HCT116 (cell line): ENCODE measurements around the gene THRB.

ENCODE experiments used
- ATF3 ChIP-seq: IDR thresholded peaks from 2 replicates; pipeline ENCODE4 v1.6.1; 2012
- CBX3 ChIP-seq: IDR thresholded peaks from 2 replicates; pipeline ENCODE4 v1.6.1; 2012; ENCODE audit warnings: low read depth
- CTCF ChIP-seq, 3 experiments: fragments of 200-600 bp in 1 of 3; sonication (generic) in 1 of 3; IDR thresholded peaks in 2 of 3; conservative IDR thresholded peaks in 1 of 3; 2 replicates each; pipeline ENCODE4 v1.5.1; 2012 to 2017; ENCODE audit warnings: low read depth in 2 of 3, low read length in 2 of 3, antibody characterized with exemption in 1 of 3, borderline replicate concordance in 1 of 3, control low read depth in 1 of 3, mild to moderate bottlenecking in 1 of 3, mixed read lengths in 1 of 3, mixed run types in 1 of 3, moderate library complexity in 1 of 3; ENCODE audit not compliant: insufficient read depth in 1 of 3
- EGR1 ChIP-seq: IDR thresholded peaks from 2 replicates; pipeline ENCODE4 v1.6.1; 2012; ENCODE audit warnings: low read depth
- EZH2 ChIP-seq: fragments of 200-600 bp; sonication (generic); IDR thresholded peaks from 2 replicates; pipeline ENCODE4 v1.6.1; 2017; ENCODE audit warnings: antibody characterized with exemption, mixed run types
- EZH2phosphoT487 ChIP-seq: fragments of 200-600 bp; IDR thresholded peaks from 2 replicates; pipeline ENCODE4 v1.6.1; 2018; ENCODE audit warnings: antibody characterized with exemption, borderline replicate concordance
- JUND ChIP-seq: IDR thresholded peaks from 2 replicates; pipeline ENCODE4 v1.6.1; 2012
- MAX ChIP-seq: IDR thresholded peaks from 2 replicates; pipeline ENCODE4 v1.6.1; 2012
- POLR2A ChIP-seq: IDR thresholded peaks from 2 replicates; pipeline ENCODE4 v1.7.0; 2011; ENCODE audit warnings: borderline replicate concordance; ENCODE audit not compliant: insufficient read depth, insufficient read length; ENCODE audit errors: extremely low read depth
- REST ChIP-seq: IDR thresholded peaks from 2 replicates; pipeline ENCODE4 v1.6.1; 2012; ENCODE audit warnings: low read depth
- TCF7L2 ChIP-seq: IDR thresholded peaks from 2 replicates; pipeline ENCODE4 v1.7.0; 2011; ENCODE audit warnings: borderline replicate concordance, inconsistent platforms; ENCODE audit not compliant: insufficient read depth, insufficient read length; ENCODE audit errors: extremely low read depth
- YY1 ChIP-seq: IDR thresholded peaks from 2 replicates; pipeline ENCODE4 v1.6.1; 2011; ENCODE audit warnings: low read length, low read depth, moderate library complexity, mild to moderate bottlenecking; ENCODE audit not compliant: insufficient replicate concordance; ENCODE audit errors: extremely low read depth
- ZBTB33 ChIP-seq: IDR thresholded peaks from 2 replicates; pipeline ENCODE4 v1.6.1; 2011; ENCODE audit warnings: mild to moderate bottlenecking, low read length, moderate library complexity; ENCODE audit not compliant: insufficient replicate concordance; ENCODE audit errors: extremely low read depth

GRCh38 chr3:24198728-24199127 is 295.9 kb downstream of the THRB start:
- no peak for TF ChIP-seq CTCF (IDR thresholded peaks at IDR 0.05 in 2 of 3, conservative IDR thresholded peaks at IDR 0.05 in 1 of 3; ENCODE audit: borderline replicate concordance in 1 of 3, insufficient read depth in 1 of 3, low read depth in 2 of 3, low read length in 2 of 3)
- no peak for TF ChIP-seq EZH2phosphoT487
- TF ChIP-seq EGR1 = no peak
- no peak for TF ChIP-seq MAX
- TF ChIP-seq POLR2A = no peak
- no peak for TF ChIP-seq YY1
- TF ChIP-seq ATF3 = no peak
- no peak for TF ChIP-seq TCF7L2
- TF ChIP-seq JUND = no peak
- TF ChIP-seq ZBTB33 = no peak
- TF ChIP-seq CBX3 = no peak
- no peak for TF ChIP-seq EZH2
- TF ChIP-seq REST = no peak
